HG03135 (cell line): ENCODE measurements around the gene ANKFN1.

Source experiments
- ATAC-seq: cut with Tn5 transposase; IDR thresholded peaks from one replicate; pipeline ENCODE4 v1.9.1; 2021; ENCODE audit warnings: mild to moderate bottlenecking, moderate library complexity; ENCODE audit not compliant: unreplicated experiment

Gene ANKFN1, protein sequence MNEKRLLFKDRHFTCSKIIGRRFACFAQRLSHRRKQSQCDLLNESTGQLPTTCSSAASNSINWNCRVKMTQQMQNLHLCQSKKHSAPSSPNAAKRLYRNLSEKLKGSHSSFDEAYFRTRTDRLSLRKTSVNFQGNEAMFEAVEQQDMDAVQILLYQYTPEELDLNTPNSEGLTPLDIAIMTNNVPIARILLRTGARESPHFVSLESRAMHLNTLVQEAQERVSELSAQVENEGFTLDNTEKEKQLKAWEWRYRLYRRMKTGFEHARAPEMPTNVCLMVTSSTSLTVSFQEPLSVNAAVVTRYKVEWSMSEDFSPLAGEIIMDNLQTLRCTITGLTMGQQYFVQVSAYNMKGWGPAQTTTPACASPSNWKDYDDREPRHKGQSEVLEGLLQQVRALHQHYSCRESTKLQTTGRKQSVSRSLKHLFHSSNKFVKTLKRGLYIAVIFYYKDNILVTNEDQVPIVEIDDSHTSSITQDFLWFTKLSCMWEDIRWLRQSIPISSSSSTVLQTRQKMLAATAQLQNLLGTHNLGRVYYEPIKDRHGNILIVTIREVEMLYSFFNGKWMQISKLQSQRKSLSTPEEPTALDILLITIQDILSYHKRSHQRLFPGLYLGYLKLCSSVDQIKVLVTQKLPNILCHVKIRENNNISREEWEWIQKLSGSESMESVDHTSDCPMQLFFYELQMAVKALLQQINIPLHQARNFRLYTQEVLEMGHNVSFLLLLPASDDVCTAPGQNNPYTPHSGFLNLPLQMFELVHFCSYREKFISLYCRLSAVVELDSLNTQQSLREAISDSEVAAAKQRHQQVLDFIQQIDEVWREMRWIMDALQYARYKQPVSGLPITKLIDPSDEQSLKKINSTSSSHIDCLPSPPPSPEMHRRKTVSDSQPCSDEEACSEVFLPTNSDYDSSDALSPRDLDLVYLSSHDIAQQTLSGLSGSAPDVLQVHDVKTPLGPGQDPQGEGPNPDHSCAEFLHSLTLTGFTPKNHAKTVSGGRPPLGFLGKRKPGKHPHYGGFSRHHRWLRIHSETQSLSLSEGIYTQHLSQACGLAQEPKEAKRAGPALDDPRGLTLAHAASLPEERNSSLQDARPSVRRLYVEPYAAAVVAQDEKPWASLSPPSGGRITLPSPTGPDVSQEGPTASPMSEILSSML

DNA sequence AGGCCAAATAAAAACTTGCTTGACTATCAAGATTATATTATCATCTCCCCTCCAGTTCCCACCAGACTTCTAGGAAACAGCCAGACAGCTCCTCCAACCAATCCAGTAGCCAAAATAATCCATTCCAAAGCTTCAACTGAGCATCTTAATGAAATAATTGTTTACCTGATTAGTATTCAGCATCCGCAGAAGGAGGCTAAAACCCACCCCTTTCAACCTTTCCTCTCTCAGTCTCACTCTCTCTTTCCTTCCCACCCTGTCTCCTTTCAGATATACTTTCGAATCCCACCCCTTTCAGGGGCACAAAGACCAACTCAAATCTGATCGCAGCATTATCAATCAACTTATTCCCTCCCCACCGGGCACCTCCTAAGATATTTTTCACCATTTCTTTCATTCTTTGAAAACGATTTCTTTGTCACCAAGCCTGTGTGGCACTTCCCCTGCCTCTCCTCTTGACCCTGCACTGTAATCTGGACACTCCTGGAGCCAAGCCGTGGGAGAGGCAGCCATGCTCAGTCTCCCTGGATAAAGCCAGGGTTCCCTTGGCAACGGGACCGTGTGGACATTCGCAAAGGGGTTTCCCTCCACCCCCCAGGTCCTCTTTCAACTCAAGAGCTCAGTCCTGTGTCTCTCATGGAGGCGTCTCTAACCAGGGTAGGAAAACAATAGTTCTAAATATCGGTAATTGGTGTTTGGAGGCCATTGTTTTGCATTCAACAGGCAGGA lies at the start of gene ANKFN1:
Gene ANKFN1 (plus strand): TSS at position 602 of the 729 bp plus-strand sequence. CDS start 59,193 bp downstream, outside the sequence.
- ATAC-seq = no peak

DNA sequence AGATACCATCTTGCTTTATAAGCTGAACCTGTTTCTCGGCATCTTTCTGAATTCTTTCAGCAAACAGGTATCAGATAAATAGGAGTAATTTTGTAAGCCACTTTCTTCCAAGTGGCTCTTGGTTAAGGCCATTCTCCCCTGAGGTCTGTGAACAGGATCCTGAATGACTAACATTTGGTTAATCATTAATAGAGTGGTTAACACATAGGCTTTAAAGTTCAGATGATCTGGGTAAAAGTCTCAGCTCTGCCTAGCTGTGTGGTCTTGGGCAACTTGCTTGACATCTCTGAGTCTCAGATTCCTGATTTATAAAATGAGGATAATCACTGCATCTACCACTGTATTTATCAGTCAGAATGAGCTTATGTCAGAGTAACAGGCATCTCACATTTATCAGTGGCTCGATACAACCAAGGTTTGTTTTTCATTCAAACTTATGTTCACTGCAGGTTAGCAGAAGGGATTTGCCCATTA lies 44.4 kb upstream of the ANKFN1 start:
- ATAC-seq = no peak

DNA sequence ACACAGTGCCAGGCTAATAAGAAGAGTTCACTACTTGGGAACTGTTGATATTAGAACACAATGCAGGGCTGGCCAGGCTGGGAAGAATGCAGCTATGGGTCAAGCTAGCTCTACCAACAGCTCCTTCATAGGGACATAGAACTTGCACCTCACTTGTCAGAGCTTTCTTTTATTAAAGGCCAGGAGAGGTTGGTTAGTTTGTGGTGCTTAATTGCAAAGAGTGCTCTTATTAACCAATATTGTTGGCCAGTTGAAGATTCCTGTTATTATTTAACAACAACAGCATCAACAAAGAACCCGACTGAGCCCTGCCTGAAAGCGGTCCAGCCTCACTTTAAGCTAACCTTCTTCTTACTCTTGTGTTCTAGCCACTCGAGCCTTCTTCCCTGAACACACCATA lies 43.4 kb upstream of the ANKFN1 start:
- ATAC-seq = no peak

- ATAC-seq = no peak
These were observed 42.7 kb upstream of the ANKFN1 start for GRCh38 chr17:56110463-56111135.

- no peak for ATAC-seq
These were observed 41.4 kb upstream of the ANKFN1 start for GRCh38 chr17:56111706-56112485.

DNA sequence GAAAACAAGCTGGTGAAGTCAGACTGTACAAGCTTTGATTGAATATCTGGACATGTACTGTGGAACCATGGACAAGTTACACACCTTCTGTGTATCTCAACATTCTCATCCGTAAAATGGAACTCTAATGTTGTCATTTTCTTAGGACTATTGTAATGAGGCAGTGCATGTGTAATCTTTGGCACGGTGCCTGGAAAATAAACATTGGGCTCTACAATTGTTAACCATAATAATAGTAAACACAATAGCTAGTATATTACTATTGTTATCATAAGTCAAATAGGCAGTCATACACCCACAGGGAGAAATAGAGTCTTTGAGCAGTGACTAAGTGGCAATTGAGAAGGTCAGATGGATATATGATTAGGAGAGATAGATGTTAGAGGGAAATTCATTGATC lies 39.8 kb upstream of the ANKFN1 start:
- no peak for ATAC-seq

DNA sequence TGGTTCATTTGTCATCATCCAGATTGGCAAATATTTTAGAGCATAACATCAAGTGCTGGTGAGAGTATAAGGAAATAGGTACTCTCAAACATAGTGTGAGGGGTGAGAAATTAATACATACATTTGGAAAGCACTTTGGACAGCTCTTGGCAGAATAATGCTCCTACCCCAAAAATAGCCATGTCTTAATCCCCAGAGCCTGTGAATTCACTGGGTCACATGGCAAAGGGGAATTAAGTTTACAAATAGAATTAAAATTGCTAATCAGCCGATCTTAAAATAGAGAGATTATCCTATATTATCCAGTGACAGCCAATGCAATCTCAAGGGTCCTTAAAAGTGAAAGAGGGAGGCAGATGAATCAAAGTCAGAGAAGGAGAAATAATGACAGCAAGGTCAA lies 38.8 kb upstream of the ANKFN1 start:
- no peak for ATAC-seq

- no peak for ATAC-seq
These were observed 34.1 kb upstream of the ANKFN1 start for GRCh38 chr17:56119191-56119590.

GRCh38 chr17:56119936-56120335 lies 33.3 kb upstream of the ANKFN1 start:
- no peak for ATAC-seq

DNA sequence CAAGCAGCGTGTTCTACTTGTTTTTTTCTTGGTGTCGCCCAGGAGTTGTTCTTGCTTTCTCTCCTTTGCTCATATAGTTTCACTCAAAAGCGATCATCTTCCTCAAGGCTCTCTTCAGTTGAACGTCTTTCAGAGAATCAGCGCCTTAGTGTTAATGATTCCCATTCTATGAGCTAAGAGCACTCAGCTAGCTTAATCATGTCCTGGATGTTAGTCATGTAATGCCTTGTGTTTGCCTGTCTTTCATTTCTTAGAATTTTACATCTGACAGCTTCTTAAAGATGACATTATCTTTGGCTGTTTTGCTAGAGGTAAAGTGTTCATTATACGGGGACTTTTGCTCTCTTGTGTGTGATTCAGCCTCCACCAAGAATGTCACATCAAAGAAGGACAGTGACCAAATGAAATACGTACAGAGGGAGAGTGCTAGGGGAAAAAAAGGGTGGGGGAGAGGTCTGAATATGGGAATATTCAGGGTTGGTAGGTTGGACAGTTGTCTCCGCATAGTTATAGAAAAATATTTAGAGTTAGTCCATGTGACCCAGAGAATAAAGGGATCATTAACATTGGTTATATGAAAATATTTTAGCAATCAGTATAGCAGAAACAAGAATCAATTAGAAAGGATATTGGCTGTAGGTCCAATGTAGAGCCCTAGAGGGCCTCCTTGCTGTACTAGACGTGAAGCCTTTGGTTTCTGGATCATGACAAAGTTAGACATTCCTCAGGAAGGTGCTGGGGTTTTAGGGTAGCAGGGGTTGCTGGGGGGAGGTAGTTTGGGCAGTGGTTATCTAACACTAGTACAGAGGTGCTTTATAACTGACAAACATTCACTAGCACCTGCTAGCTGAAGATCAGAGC lies 31.9 kb upstream of the ANKFN1 start:
- ATAC-seq = no peak

DNA sequence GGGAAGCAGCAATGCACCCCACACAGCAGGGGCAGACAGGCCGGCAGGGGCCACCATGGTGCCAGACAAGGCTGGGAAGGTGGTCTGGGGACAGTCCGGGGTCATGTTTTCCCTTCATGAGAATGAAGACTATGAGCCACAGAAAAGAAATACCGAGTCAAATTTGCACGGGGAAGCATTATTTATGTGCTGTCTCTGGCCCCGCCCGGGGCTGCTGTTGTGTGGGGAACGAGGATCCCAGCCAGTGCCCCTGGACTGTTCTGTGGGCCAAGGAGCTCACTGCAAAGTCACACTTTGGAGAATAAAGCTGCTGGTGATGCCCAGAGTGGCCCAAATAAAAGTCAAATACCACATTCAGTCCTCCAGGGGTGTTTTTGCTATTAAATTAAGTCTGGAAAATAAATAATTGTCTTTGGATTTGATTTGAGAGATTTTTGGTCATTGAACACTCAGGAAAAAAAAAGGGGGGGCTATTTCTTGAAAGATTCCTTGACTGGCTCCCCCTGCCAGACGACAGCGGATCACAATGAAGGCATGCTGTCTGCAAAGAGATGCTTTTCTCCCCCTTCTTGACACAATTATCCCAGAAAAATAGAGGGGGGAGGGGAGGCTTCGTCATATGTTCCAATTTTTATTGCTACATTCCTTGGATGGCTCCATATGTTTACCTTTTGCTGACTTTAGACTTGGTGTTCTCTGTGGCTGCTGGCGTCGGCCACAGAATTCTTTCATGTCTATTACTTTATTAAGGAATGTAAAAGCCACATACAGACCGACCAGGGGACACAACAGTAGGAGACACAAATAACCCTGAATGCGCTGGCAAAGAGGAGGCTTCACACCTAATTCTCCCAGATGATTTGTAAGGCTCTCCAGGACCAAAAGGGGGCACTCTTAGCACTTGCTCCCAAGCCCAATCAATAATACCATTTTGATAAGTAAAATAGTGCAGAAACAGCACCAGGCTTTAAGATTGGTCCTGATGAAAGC lies 27.1 kb upstream of the ANKFN1 start:
- ATAC-seq = no peak

DNA sequence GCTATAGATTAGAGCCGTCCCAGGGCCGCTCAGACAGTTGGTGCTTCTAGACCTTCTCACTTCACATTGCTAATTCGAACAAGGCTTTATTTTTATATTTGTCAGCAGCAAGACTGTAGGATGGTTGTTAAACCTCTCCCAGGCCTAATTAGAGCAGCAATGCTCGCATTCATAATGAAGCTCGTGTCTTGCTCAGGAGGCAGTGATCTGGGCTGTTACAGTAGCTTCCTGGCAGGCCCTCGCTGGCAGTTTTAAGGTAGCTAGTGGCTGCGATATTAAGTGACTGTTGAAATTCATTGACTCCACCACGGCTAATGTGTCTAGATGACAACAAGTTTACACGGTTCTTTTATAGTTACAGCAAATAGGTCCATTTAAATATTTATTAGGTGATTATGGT lies 23.2 kb upstream of the ANKFN1 start:
- no peak for ATAC-seq

- no peak for ATAC-seq
These were observed 22.6 kb upstream of the ANKFN1 start for GRCh38 chr17:56130631-56131030.

- no peak for ATAC-seq
These were observed 21.8 kb upstream of the ANKFN1 start for GRCh38 chr17:56131431-56131830.

- no peak for ATAC-seq
These were observed 17.0 kb upstream of the ANKFN1 start for GRCh38 chr17:56136301-56136700.

GRCh38 chr17:56141046-56141839 lies 12.0 kb upstream of the ANKFN1 start:
- no peak for ATAC-seq
